ENCODE results near the gene FLOT2.

- no peak for TF ChIP-seq CTCF (IDR thresholded peaks at IDR 0.05)
- no peak for TF ChIP-seq RAD21 (IDR thresholded peaks at IDR 0.05; ENCODE audit: low read length)
- no peak for TF ChIP-seq TEAD4 (IDR thresholded peaks at IDR 0.05; ENCODE audit: borderline replicate concordance, insufficient read depth)
- no peak for TF ChIP-seq SMC3 (IDR thresholded peaks at IDR 0.05; ENCODE audit: low read depth, low read length)
- TF ChIP-seq MXI1 (IDR thresholded peaks at IDR 0.05; ENCODE audit: low read depth, low read length): no peak
- no peak for TF ChIP-seq NFIC (IDR thresholded peaks at IDR 0.05; ENCODE audit: borderline replicate concordance)
- TF ChIP-seq EZH2phosphoT487 (IDR thresholded peaks at IDR 0.05; ENCODE audit: borderline replicate concordance, low read depth): no peak
- TF ChIP-seq IRF3 (IDR thresholded peaks at IDR 0.05; ENCODE audit: low read depth, low read length): no peak
Observed at GRCh38 chr17:28857905-28858800, 39.4 kb downstream of the FLOT2 start.
